Umbilical cord (tissue), 2 donors: ENCODE measurements around the gene BABAM1. TPM values are rescaled to one million over a fixed set of nuclear protein-coding genes. Genes with fewer than 3 reads are reported as not detected.

ENCODE experiments used
- DNase-seq: peaks from one replicate; pipeline ENCODE4 v3.0.0-alpha.2; 2015; ENCODE audit warnings: low spot score
- total RNA-seq: library from RNA; depleted of rRNA; stranded (reverse); fragments of >200 nt; gene quantifications from one replicate; pipeline ENCODE4 v1.2.3, GENCODE V29; 2014; ENCODE audit warnings: low replicate concordance; ENCODE audit not compliant: insufficient read depth

Gene BABAM1
- total RNA-seq, 1 donor from 2014 or later: 45.3 TPM

DNA sequence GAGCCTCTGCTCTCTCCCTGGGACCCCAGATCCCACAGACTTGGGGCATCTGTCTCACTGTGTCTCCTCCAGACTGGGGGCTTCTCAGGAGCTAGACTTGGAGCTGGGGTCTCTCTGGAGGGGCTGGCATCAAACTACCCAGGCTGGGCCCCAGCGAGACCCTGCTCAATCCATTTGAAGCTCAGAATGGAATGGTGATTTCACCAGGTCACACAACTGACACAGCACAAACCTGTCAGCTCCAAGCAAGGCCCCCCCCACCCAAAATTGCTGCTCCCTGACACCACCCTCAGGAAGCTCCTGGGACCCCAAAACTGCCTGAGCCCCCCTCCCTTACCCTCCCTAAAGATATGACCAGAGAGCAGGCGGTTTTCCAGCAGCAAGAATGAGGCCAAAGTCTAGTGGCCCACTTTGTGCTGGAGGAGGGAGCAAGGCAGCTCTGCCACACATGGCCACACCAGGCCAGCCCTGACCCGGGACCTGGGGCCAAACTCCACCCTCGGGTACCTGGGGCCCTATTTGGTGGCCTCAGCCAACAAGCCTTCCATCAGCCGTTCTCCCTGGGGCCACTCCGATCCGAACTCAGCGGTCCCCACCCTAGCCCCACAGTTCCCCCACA lies 23.9 kb upstream of the BABAM1 start:
- DNase-seq: no peak

DNA sequence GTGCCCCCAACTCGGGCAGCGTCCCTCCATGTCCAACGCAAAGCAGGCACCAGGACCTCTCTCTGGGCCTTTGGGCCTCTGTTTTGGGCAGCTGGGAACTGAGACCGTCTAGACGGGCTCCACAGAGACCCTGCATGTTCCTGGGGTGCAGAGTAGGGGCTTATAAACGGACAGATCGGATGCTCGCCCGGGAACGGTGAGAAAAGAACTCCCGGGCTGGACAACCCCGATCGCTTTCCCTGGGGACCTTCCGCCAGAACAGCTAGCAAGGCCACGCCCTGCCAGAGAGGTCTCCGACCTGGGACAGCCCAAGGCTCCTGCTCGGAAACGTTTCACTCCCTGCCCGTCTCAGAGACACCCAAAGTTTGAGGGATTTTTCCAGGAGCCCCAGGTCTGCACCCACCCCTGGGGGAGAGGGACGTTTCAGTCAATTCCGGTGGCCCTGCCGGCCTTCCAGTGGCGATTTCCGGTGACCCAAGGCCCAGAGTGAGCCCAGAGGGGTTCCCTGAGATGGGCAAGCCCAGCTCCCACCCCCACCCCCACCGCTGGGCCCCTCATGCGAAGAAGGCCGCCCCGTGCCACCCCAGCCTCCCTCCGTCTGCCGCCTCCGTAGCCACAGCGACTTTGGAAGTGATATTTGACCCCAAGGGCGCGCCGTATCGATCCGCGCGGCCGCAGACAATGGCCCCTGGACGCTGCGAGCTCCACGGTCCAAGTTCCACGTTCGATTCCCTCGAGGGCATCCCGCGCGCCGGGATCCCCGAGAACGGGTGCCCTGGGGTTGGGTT lies 23.2 kb upstream of the BABAM1 start:
- peak; percentile 49 for DNase-seq

DNA sequence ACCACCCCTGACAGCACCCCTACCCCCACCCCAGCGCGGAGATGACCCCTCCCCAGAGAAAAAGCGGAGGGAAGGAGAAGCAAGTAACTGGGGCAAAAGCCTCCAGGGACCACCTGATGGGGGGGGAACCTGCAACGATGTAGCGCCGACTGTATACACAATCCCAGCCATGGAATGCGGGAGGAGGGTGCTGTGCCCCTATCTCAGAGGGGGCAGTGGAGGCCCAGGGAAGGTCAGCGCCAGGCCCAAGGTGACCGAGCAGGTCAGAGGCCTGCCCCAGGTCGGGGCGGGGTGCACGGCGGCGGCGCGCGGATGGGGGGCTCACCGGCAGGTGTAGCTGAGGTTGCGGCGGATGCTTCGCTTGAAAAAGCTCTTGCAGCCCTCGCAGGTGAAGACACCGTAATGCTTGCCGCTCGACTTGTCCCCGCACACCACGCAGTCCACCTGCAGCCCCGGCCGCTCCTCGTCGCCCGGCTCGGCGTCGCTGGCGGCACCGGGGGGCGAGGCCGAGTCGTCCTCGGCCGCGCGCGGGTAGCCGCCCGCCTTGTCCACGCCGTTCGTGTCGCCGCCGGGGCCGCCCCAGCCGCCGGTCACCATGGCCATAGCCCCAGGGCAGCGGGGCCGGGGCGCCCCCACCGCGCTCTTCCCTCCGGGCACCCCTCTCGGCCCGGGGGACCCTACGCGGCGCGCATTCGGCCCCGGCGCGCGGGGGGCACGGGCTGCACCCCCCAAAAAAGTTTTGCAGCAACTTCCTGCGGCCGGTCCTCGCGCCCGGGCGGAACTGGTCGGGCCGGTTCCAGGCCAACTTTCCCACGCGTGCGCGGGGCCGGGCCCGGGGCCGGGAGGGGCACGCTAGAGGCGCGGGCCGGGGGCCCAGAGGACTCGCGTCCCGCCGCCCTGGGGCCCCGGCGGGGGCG lies 22.4 kb upstream of the BABAM1 start:
- DNase-seq: peak; percentile 46

DNA sequence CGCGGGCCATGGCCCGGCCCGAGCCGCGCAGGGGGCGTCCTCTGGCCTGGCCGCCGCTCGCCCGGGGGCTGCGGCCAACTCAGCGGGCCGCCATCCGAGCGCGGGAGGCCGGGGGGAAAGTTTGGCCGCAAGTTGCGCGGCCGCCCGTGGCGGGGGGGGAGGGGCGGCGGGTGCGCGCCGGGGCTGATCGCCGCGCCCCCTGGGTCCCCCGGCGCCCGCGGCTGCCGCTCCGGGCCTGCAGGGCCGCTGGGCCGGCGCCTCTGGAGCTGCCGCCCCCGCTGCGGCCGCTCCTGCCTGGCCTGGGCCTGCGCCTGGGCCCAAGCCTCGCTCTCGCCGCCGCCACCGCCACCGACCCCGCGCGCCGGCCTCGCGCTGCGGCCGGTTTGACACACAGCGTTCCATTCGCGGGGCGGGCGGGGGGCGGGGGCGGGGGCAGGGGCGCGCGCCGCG lies 21.7 kb upstream of the BABAM1 start, which contains the start of gene NR2F6:
NR2F6 (minus strand) TSS at position 385 of the 450 bp plus-strand sequence. CDS start 699 bp downstream, outside the sequence.
- DNase-seq: no peak

DNA sequence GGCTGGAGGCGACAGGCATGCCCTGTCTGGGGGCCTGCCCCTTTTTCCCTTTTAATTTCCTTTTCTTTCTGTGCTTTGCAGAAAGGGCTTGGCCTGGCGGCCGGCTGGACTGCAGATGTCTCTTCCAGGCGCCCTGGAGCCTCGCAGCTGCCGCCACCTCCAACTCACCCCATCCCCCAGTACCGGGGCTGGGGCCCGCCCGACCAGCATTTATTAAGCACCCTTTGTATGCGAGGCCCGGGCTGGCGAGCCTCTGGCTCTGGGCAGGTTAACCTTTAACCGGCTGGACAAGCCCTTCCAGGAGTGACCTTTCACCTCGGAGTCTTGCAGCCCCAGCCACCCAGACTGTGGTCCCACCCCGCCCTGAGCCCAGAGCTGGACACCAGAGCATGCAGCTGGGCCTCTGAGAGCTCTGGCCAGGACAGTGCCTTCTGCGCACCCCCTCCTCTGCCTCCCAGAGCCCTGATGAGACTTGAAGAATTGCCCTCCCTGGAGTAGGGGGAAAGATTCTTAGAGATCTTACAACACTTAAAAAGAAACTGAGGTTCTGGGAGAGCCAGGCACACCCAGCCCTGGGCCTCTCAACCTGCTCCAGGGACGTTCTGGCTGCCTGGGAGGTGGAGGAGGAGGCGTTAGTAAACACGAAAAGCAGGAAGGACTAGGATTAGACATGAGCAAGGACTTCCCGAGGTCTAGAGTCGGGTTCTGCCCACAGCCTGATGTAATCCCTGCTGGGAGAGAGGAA lies 20.4 kb upstream of the BABAM1 start:
- peak; percentile 78 for DNase-seq

DNA sequence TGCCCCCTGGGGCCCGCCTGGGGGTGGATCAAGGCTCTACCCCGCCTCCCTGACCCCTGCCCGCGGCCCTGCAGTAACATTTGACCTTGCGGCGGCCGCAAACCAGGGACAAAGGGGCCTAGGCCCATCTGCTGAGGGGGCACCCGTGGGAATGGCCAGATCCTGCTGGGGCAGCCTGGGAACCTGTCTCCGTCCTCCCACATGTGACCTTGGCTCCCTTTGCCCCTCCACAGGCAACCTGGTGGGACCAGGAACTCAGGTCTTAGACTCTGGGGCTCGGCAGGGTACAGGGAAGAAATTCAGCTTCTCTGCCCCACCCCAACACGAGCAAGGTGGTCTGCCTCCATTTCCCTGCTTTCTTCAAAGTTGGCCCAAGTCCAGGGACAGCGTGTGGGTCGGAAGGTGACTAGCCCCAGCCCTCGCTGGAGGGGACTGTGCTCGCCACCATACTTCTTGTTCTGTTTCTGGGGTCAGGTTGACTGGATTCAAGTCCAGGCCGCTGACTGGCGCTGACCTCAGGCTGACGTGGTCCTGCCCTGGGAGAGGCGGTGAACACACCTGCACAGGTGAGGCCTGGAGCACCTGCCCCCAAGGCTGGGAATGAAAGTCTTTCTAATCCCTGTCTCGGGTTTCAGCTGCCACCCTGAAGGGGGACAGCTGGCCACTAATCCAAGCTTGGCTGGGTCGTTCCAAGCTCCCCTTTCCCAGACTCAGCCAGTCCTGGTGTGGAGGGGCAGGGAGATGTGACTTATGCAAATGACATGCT lies 19.0 kb upstream of the BABAM1 start:
- no peak for DNase-seq

DNA sequence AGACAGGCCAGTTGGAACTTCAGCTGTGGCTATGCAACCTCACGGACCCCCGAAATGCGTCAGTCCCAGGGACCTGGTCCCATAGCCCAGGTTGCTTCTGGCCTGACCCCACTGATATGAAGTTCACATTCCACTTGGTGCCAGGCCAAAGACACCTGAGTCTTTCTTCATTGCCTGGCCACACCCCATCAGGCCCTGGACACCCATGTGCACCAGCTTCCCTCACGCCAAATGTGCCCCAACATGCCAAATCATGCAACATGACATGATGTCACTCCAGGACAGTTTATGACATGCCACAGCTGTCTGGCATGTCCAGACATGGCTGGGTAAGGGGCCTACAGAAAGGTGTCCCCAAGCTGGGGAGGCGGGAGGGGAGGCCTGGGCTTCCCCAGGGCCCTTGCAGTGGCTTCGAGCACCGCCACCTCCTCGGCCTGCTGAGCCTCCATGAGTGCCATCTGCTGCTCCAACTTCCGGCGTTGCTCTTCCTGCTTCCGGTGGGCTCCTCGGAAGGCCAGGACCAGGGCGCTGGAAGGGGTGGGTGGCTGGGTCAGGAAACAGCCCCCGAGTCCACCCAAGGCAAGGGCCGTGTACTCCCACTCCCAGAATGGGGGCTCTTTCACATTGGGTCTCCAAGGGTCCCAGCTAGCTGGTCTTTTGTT lies 17.2 kb upstream of the BABAM1 start:
- DNase-seq: no peak

DNA sequence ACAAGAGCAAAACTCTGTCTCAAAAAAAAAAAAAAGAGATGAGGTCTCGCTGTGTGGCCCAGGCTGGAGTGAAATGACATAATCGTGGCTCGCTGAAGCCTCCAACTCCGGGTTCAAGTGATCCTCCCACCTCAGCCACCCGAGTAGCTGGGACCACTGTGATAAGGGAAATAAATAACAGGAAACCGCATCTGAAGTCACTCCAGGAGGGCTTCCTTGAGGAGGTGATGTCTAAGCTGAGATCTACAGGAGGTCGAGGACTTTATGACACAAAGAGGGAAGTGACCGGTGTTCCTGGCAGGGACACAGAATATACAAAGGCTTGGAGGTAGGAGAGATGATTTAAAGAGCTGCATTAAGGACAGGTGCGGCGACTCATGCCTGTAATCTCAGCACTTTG lies 12.6 kb upstream of the BABAM1 start:
- DNase-seq: no peak

DNA sequence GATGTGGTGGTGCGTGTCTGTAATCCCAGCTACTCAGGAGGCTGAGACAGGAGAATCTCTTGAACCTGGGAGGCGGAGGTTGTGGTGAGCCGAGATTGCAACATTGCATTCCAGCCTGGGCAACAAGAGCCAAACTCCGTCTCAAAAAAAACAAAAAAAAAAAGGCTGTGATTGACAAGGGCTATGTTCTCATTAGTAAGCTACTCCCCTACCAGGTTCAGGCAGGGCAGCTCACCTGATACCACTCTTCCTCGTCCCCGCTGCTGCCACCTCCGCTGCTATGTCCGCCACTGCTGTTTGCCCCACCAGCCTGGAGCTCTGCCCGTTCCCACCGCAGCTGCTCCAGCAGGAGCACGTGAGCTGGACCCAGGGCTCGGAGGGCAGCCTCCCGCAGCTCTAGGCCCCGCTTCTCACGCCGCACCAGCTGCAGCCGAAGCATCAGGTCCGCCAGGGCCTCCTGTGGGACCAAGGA lies 12.1 kb upstream of the BABAM1 start:
- DNase-seq: no peak

DNA sequence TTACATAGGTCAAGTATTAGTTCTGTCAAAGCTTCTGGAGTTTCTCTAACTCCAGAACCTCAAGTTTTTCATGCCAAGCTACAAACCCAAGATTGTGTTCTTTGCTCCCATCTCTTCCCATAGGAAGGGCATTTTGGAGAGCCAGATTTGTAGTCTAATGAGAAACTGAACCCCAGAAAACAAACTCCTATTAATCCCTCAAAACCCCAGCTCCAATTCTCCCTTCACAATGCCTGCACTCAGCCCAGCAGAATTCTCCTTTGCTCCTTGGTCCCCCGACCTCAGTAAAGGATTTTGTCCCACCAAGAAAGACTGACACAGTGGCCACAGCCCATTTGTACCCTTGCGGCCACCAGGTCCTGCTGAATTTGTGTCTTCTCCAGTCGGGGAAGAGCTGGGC lies 11.1 kb upstream of the BABAM1 start:
- no peak for DNase-seq

DNA sequence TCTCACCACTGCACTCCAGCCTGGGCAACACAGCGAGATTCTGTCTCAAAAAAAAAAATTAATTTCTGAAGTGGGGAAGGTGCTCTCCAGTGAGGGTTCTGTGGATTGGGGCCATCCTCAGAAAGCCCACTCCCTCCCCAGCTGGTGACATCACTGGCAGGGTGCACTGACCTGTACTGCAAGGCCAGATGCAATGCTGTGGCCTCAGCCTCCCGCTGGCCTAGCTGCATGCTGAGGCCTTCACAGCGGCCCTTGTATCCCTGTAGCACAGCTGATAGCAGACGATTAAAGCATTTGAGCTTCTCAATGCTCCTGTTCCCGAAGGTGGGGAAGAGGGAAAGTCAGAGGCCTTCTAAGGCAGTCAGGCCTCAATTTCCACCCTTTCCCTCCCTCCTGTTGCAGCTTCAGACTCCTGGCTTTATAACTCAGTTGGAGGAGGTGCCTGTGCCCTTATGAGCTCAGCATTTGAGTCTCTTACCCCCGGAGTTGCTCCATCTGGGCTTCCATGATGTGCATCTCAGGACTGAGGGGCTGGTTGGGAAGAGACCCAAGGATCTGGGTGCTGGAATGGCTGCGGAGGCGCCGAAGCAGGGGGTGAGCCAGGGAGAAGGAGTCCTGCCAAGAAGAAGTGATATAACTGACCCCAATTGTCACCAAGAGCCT lies 8.0 kb upstream of the BABAM1 start:
- DNase-seq: no peak

DNA sequence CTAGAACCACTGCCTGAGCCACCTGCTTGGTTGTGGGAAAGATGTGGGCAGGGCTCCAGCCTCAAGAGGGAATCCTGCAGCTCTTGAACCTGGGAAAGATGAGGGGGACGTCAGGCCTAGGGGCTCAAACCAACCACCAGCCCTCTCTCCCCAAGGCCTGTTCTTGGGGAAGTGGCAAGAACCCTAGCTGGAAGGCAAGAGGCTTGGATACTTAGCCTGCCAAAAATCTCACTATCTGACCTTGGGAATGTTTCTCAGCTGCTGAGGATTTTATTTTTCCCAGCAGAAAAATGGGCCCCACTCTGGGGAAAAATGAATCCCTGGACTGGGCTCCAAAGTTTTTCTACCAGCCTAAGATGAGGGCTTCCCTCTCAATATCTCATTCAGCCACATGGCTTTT lies 7.3 kb upstream of the BABAM1 start:
- no peak for DNase-seq

DNA sequence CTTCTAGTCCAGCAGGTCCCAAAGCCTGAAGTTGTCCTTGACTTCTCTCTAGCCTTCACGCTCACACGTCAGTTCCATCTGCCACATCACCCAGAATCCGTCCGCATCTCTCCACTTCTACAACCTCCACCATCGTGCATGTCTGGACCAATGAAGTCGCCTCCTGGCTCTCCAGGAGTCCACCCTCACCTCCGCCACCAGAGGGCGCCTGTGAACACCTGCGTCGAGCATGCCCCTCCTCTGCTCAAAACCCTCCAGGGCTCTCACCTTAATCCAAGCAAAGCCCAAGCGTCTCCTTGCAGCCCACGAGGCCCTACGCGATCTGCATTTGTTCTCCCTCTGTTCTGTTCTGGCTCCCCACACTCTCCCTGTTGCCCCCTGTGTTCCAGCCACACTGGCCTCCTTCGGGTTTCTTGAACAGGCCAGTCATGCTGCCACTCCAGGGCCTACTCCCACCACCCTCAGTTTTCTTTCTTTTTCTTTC lies 6.4 kb upstream of the BABAM1 start:
- DNase-seq: peak; percentile 58

DNA sequence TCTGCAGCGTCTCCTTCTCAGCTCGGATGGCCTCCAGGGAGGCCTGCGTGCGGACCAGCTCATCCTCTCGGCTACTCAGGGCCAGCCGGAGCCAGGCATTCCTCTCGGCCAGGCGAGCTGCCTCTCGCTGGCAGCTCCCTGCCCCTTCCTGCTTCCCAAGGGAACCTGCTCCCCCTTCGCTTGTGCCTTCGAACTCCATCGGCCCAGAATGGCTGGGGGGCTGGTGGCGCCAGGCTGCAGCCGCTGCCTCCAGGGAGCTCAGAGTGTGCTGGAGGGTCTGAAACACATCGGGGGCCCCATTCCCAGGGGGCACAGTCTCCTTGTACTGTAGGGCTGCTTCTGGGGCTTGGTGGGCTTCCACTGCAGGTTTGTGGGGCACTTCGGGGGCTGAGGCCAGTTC lies 4.7 kb upstream of the BABAM1 start:
- DNase-seq: no peak

DNA sequence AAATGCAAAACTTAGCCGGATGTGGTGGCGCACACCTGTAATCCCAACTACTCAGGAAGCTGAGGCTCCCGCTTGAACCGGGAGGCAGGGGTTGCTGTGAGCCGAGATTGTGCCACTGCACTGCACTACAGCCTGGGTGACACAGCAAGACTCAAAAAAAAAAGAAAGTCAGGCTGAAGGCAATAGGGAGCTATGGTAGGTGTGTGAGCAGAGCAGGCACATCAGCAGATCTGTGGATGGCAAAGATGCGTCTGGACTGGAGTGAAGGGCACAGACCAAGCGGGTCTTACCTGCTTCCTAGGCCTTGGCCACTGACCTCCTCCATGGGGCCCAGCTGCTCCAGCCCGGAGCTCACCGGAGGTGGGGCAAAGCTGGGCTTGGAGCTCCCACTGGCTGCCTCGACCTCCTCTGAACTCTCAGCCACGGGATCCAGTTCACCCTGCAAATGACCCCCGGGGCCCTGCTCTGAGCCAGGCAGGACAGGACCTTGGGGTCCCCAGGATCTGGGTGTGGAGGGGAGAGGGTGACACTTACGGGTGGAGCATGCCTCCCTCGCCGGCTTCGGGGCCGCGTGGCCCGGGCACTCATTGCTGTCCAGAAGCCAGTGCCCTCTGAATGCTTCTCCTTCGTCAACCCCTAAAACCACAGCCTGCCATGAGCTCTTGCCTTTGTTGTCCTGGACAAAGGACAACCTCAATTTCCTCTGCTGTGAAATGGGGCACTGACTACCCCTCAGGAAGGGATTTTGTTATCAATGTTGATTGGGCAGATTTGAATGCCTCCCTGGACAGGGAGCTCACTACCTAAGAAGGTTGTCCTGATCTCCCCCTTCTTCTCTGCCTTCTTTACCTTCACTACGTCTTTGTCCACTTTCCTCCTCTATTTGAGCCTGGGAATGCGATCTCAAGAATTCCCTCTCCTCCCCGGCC lies 3.3 kb upstream of the BABAM1 start:
- DNase-seq: no peak

DNA sequence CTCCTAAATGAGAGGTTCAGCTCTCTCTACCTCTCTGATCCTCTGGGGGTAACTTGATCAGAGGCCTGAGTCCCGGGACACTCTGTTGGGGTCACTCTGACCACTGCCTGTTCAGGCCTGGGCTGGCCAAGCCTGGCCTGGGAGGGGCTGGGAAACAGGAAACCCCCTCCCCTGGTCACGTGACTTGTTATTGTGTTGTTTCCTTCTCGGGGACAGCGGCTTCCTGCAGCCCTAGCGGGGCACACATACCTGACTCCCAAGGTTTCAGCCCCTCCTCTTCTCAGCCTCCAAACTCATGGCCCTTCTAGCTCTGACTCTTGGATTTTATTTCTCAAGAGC lies 2.6 kb upstream of the BABAM1 start, which contains the start of gene USHBP1:
USHBP1 (minus strand) TSS at position 105 of the 339 bp plus-strand sequence. CDS start 446 bp downstream, outside the sequence.
- no peak for DNase-seq

DNA sequence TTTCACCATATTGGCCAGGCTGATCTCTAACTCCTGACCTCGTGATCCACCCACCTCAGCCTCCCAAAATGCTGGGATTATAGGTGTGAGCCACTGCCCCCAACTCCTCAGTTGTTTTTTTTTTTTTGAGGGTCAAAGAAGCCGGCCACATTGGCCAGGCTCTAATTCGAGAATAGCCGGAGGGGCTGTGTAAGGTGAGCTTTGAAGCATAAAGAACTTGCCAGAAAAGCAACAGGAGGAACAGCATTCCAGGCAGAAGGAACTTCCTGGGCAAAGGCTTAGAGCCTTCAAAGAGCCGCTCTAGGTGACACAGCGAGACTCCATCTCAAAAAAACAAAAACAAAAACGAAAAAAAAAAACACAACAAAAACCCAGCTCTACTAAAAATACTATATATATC lies 1.2 kb upstream of the BABAM1 start:
- no peak for DNase-seq

DNA sequence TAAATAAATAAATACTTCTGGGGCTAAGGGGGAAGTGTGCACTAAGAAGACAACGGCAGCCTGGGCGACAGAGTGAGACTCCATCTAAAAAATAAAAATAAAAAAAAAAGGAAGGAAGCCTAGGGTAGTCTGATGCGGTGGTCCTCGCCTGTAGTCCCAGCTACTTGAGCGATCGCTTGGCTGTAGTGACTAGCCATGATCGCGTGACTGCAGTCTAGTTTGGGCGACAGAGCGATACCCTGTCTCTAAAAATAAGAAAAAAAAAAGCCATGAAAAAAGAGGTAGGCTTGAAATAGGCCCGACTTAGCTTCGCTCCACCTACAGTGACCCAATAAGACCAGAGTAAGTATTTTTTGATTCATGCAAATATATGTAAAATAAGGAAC lies 661 bp upstream of the BABAM1 start:
- DNase-seq: no peak
